Testis (tissue), 2 donors: ENCODE results near the gene EEA1.

ENCODE experiments used
- CTCF ChIP-seq, 3 experiments: fragments of 450-650 bp in 2 of 3; fragments of 200-600 bp in 1 of 3; sonication (generic) in 1 of 3; IDR thresholded peaks; one replicate each; pipeline ENCODE4 v1.5.1; 2016 to 2019; ENCODE audit warnings: antibody characterized with exemption in 3 of 3, mild to moderate bottlenecking in 2 of 3, moderate library complexity in 1 of 3
- POLR2A ChIP-seq: fragments of 450-650 bp; IDR thresholded peaks from one replicate; pipeline ENCODE4 v1.6.1; 2017; ENCODE audit warnings: antibody characterized with exemption, mild to moderate bottlenecking, moderate library complexity

- TF ChIP-seq CTCF (IDR thresholded peaks at IDR 0.05), result no peak
- TF ChIP-seq POLR2A, result no peak
Observed at GRCh38 chr12:92961949-92962348, 32.9 kb upstream of the EEA1 start.
